ENCODE data around the gene TRA2A. TPM values are rescaled to one million over a fixed set of nuclear protein-coding genes. Genes with fewer than 3 reads are reported as not detected.

Gene TRA2A
- total and polyA plus RNA-seq, 9 of the 15 experiments (the other 6 are each of a cell fraction or from before 2014, with no cell fraction given), result 22.7 to 210 (median 73.9) TPM

DNA sequence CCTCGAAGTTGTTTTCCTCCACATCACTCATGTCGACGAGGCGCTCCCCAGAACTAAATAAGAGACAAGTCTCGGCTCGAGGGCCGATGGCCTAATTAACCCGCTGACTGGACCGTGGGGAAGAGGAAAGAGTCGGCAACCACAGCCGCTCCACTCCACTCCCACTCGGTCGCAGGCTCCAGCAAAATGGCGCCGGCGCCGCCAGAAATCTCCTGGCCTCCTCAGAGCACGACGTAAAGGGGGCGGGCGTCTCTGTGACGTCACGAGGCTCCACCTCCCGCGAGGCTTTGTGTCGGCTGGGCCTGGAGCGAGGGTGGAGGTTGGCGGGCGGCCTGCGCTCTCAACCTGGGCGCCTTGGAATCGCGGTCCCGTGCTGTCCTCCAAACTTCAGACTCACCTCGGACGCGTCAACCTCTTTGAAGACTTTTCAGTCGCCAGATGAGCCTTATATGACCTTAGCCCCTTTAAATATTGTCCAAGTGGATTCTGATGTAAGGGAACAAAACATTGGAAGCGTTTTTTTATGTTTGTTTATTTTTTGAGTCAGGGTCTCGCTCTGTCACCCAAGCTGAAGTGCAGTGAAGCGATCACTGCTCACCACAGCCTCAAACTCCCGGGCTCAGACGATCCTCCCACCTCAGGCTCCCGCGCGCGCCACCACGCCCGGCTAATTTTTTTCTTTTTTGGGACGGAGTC is at the start of gene TRA2A (continued):
- peak; percentile 34; the same call in 1 of the 2 replicates for TF ChIP-seq TEAD4 (IDR thresholded peaks at IDR 0.05; ENCODE audit: low read length)
- no peak for TF ChIP-seq TEAD4 (CRISPR knock-in tag; IDR thresholded peaks at IDR 0.05; ENCODE audit: borderline replicate concordance)
- TF ChIP-seq NCOA1 (IDR thresholded peaks at IDR 0.05; ENCODE audit: low read depth), result no peak; the same call in 1 of the 2 replicates
- no peak for TF ChIP-seq MAFG (tag; conservative IDR thresholded peaks at IDR 0.05)
- TF ChIP-seq, protein P1, sequence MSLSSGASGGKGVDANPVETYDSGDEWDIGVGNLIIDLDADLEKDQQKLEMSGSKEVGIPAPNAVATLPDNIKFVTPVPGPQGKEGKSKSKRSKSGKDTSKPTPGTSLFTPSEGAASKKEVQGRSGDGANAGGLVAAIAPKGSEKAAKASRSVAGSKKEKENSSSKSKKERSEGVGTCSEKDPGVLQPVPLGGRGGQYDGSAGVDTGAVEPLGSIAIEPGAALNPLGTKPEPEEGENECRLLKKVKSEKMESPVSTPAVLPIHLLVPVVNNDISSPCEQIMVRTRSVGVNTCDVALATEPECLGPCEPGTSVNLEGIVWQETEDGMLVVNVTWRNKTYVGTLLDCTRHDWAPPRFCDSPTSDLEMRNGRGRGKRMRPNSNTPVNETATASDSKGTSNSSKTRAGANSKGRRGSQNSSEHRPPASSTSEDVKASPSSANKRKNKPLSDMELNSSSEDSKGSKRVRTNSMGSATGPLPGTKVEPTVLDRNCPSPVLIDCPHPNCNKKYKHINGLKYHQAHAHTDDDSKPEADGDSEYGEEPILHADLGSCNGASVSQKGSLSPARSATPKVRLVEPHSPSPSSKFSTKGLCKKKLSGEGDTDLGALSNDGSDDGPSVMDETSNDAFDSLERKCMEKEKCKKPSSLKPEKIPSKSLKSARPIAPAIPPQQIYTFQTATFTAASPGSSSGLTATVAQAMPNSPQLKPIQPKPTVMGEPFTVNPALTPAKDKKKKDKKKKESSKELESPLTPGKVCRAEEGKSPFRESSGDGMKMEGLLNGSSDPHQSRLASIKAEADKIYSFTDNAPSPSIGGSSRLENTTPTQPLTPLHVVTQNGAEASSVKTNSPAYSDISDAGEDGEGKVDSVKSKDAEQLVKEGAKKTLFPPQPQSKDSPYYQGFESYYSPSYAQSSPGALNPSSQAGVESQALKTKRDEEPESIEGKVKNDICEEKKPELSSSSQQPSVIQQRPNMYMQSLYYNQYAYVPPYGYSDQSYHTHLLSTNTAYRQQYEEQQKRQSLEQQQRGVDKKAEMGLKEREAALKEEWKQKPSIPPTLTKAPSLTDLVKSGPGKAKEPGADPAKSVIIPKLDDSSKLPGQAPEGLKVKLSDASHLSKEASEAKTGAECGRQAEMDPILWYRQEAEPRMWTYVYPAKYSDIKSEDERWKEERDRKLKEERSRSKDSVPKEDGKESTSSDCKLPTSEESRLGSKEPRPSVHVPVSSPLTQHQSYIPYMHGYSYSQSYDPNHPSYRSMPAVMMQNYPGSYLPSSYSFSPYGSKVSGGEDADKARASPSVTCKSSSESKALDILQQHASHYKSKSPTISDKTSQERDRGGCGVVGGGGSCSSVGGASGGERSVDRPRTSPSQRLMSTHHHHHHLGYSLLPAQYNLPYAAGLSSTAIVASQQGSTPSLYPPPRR (CRISPR knock-in tag; IDR thresholded peaks at IDR 0.05; ENCODE audit: borderline replicate concordance), result no peak
- peak; percentile 42 for TF ChIP-seq CCNT2 (IDR thresholded peaks at IDR 0.05; ENCODE audit: borderline replicate concordance, extremely low read depth, insufficient read length, low read depth, low read length)
- no peak for TF ChIP-seq FOXM1 (IDR thresholded peaks at IDR 0.05; ENCODE audit: low read depth)
- TF ChIP-seq FOXM1 (CRISPR knock-in tag; IDR thresholded peaks at IDR 0.05; ENCODE audit: low read depth), result 0 out of 2 replicates have a peak, but pooled peaks have one; percentile 44
- TF ChIP-seq, protein P2, sequence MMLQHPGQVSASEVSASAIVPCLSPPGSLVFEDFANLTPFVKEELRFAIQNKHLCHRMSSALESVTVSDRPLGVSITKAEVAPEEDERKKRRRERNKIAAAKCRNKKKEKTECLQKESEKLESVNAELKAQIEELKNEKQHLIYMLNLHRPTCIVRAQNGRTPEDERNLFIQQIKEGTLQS (IDR thresholded peaks at IDR 0.05), result peak; percentile 70
- TF ChIP-seq, protein P2 (CRISPR knock-in tag; conservative IDR thresholded peaks at IDR 0.05), result 0 out of 2 replicates have a peak, but pooled peaks have one; percentile 31
- TF ChIP-seq ZNF79 (CRISPR knock-in tag; IDR thresholded peaks at IDR 0.05; ENCODE audit: low read depth), result no peak
- no peak for TF ChIP-seq MCM5 (IDR thresholded peaks at IDR 0.05; ENCODE audit: low read depth)
- TF ChIP-seq, protein P3, sequence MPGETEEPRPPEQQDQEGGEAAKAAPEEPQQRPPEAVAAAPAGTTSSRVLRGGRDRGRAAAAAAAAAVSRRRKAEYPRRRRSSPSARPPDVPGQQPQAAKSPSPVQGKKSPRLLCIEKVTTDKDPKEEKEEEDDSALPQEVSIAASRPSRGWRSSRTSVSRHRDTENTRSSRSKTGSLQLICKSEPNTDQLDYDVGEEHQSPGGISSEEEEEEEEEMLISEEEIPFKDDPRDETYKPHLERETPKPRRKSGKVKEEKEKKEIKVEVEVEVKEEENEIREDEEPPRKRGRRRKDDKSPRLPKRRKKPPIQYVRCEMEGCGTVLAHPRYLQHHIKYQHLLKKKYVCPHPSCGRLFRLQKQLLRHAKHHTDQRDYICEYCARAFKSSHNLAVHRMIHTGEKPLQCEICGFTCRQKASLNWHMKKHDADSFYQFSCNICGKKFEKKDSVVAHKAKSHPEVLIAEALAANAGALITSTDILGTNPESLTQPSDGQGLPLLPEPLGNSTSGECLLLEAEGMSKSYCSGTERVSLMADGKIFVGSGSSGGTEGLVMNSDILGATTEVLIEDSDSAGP (CRISPR knock-in tag; IDR thresholded peaks at IDR 0.05), result 0 out of 2 replicates have a peak, but pooled peaks have one; percentile 51
- TF ChIP-seq, protein P4, sequence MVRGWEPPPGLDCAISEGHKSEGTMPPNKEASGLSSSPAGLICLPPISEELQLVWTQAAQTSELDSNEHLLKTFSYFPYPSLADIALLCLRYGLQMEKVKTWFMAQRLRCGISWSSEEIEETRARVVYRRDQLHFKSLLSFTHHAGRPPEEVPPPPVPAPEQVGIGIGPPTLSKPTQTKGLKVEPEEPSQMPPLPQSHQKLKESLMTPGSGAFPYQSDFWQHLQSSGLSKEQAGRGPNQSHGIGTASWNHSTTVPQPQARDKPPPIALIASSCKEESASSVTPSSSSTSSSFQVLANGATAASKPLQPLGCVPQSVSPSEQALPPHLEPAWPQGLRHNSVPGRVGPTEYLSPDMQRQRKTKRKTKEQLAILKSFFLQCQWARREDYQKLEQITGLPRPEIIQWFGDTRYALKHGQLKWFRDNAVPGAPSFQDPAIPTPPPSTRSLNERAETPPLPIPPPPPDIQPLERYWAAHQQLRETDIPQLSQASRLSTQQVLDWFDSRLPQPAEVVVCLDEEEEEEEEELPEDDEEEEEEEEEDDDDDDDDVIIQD (CRISPR knock-in tag; IDR thresholded peaks at IDR 0.05), result no peak
- TF ChIP-seq, protein P5, sequence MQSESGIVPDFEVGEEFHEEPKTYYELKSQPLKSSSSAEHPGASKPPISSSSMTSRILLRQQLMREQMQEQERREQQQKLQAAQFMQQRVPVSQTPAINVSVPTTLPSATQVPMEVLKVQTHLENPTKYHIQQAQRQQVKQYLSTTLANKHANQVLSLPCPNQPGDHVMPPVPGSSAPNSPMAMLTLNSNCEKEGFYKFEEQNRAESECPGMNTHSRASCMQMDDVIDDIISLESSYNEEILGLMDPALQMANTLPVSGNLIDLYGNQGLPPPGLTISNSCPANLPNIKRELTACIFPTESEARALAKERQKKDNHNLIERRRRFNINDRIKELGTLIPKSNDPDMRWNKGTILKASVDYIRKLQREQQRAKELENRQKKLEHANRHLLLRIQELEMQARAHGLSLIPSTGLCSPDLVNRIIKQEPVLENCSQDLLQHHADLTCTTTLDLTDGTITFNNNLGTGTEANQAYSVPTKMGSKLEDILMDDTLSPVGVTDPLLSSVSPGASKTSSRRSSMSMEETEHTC (IDR thresholded peaks at IDR 0.05), result no peak

All from K562 (cell line).